Measurements from ENCODE around the gene RIMOC1. TPM values are rescaled to one million over a fixed set of nuclear protein-coding genes. Genes with fewer than 3 reads are reported as not detected.

RIMOC1 gene
- polyA plus RNA-seq, 1 donor (not counting 4 experiments of a cell fraction or from before 2014, with no cell fraction given), result 23.7 TPM

GRCh38 chr5:41927604-41928003 is 23.5 kb downstream of the RIMOC1 start:
- Histone ChIP-seq H3K27me3 (ENCODE audit: control insufficient read depth, extremely low read depth, insufficient read depth, low read length) (no peaks in the 10 kb centered on the region), H3K9ac (ENCODE audit: control insufficient read depth, extremely low read depth, insufficient read depth, low read length) (no peak overlapping the region), H4K20me1 (ENCODE audit: control insufficient read depth, extremely low read depth, insufficient read depth, low read length) (no peaks in the 10 kb centered on the region), H3K4me2 (ENCODE audit: control insufficient read depth, extremely low read depth, insufficient read depth, low read depth, low read length) (no peak overlapping the region), H3K4me3 (ENCODE audit: control insufficient read depth in 2 of 3, extremely low read depth in 1 of 3, insufficient read depth in 2 of 3, low read depth in 1 of 3, low read length in 3 of 3) (no peak overlapping the region), H3K9me3 (ENCODE audit: control insufficient read depth, low read depth, low read length) (no peaks in the 10 kb centered on the region), H3K27ac (ENCODE audit: control insufficient read depth, insufficient read depth, low read length) (no peak overlapping the region), H3K36me3 (ENCODE audit: control insufficient read depth in 2 of 2, extremely low read depth in 1 of 2, insufficient read depth in 2 of 2, low read length in 2 of 2) (no peaks in the 10 kb centered on the region), H3K79me2 (ENCODE audit: control insufficient read depth, insufficient read depth, low read length) (no peaks in the 10 kb centered on the region), H2AFZ (ENCODE audit: control insufficient read depth, low read length) (no peak overlapping the region), H3K4me1 (ENCODE audit: control insufficient read depth, extremely low read depth, insufficient read depth, low read length) (peaks cover 10% of the 10 kb centered on the region), H3K9me1 (ENCODE audit: control insufficient read depth, extremely low read depth, insufficient read depth, low read length) (no peaks in the 10 kb centered on the region)
- TF ChIP-seq EZH2 (IDR thresholded peaks at IDR 0.05; ENCODE audit: low read length), result no peak
- no peak for TF ChIP-seq CTCF (optimal IDR thresholded peaks at IDR 0.05 in 1 of 3, IDR thresholded peaks at IDR 0.05 in 1 of 3, conservative IDR thresholded peaks at IDR 0.05 in 1 of 3; ENCODE audit: extremely low read depth in 1 of 3, insufficient read depth in 2 of 3, low read length in 3 of 3)
- dilution Hi-C loops (cut with MboI; ENCODE audit: extremely low pct_ligation_motif_present, low sequenced_read_pairs), result no loop called here
- DNase-seq (ENCODE audit: low read depth, low spot score) (no peak), FAIRE-seq (no peak)

GRCh38 chr5:41929035-41929434 is 24.9 kb downstream of the RIMOC1 start:
- Histone ChIP-seq H3K4me3 (ENCODE audit: control insufficient read depth in 2 of 3, extremely low read depth in 1 of 3, insufficient read depth in 2 of 3, low read depth in 1 of 3, low read length in 3 of 3) (no peak overlapping the region), H4K20me1 (ENCODE audit: control insufficient read depth, extremely low read depth, insufficient read depth, low read length) (no peaks in the 10 kb centered on the region), H3K9me3 (ENCODE audit: control insufficient read depth, low read depth, low read length) (no peaks in the 10 kb centered on the region), H3K27ac (ENCODE audit: control insufficient read depth, insufficient read depth, low read length) (no peak overlapping the region), H3K4me2 (ENCODE audit: control insufficient read depth, extremely low read depth, insufficient read depth, low read depth, low read length) (no peak overlapping the region), H3K27me3 (ENCODE audit: control insufficient read depth, extremely low read depth, insufficient read depth, low read length) (no peaks in the 10 kb centered on the region), H2AFZ (ENCODE audit: control insufficient read depth, low read length) (no peak overlapping the region), H3K9me1 (ENCODE audit: control insufficient read depth, extremely low read depth, insufficient read depth, low read length) (no peaks in the 10 kb centered on the region), H3K9ac (ENCODE audit: control insufficient read depth, extremely low read depth, insufficient read depth, low read length) (no peak overlapping the region), H3K4me1 (ENCODE audit: control insufficient read depth, extremely low read depth, insufficient read depth, low read length) (peaks cover 12% of the 10 kb centered on the region), H3K36me3 (ENCODE audit: control insufficient read depth in 2 of 2, extremely low read depth in 1 of 2, insufficient read depth in 2 of 2, low read length in 2 of 2) (no peaks in the 10 kb centered on the region), H3K79me2 (ENCODE audit: control insufficient read depth, insufficient read depth, low read length) (no peaks in the 10 kb centered on the region)
- TF ChIP-seq CTCF (optimal IDR thresholded peaks at IDR 0.05 in 1 of 3, IDR thresholded peaks at IDR 0.05 in 1 of 3, conservative IDR thresholded peaks at IDR 0.05 in 1 of 3; ENCODE audit: extremely low read depth in 1 of 3, insufficient read depth in 2 of 3, low read length in 3 of 3), result no peak
- no peak for TF ChIP-seq EZH2 (IDR thresholded peaks at IDR 0.05; ENCODE audit: low read length)
- dilution Hi-C loops (cut with MboI; ENCODE audit: extremely low pct_ligation_motif_present, low sequenced_read_pairs), result no loop called here
- DNase-seq (ENCODE audit: low read depth, low spot score) (no peak), FAIRE-seq (no peak)

All from keratinocyte (primary cell).